IMR-90 (cell line): ENCODE results near the gene HSFX4. TPM values are rescaled to one million over a fixed set of nuclear protein-coding genes. Genes with fewer than 3 reads are reported as not detected.

Experiments
- ATAC-seq: fragments of 200-7000 bp; cut with Tn5 transposase; 2 replicates; pipeline ENCODE4 v1.9.1; 2020; ENCODE audit warnings: low read depth, mild to moderate bottlenecking, moderate library complexity
- BruUV-seq: library from RNA; stranded (reverse); fragments of 400-500 nt; replicated peaks from 2 replicates; lab custom pipeline; 2021; lab: Mats Ljungman, UMichigan
- CTCF ChIA-PET: fragments of 300-600 bp; formaldehyde crosslinking; extraction: SDS; loops from one replicate; lab custom pipeline; 2021; ENCODE audit warnings: antibody characterized with exemption; lab: Yijun Ruan, JAX
- POLR2A ChIA-PET: fragments of 300-600 bp; sonication (Branson Sonifier 250); formaldehyde crosslinking; loops from one replicate; lab custom pipeline; 2022; ENCODE audit warnings: antibody characterized with exemption; ENCODE audit not compliant: unreplicated experiment; lab: Charles Lee
- DNase-seq: peaks from one replicate; pipeline ENCODE4 v3.0.0; 2013
- H2AFZ ChIP-seq: replicated peaks from 2 replicates; pipeline ENCODE3; 2013; ENCODE audit warnings: low read length, mild to moderate bottlenecking; ENCODE audit not compliant: poor library complexity
- H2AK5ac ChIP-seq: 2 replicates; pipeline ENCODE4 v1.6.1; 2013; ENCODE audit warnings: low read depth, low read length, inconsistent platforms
- H2AK9ac ChIP-seq: replicated peaks from 2 replicates; pipeline ENCODE3; 2013; ENCODE audit warnings: mild to moderate bottlenecking, low read depth, low read length, moderate library complexity; ENCODE audit not compliant: poor library complexity
- H2BK120ac ChIP-seq: 2 replicates; pipeline ENCODE4 v1.6.1; 2013; ENCODE audit warnings: low read depth, low read length, inconsistent platforms
- H2BK15ac ChIP-seq: 3 replicates; pipeline ENCODE4 v1.6.1; 2013; ENCODE audit warnings: low read depth, low read length, inconsistent platforms
- H2BK20ac ChIP-seq: 2 replicates; pipeline ENCODE4 v1.6.1; 2013; ENCODE audit warnings: low read depth, mild to moderate bottlenecking, inconsistent platforms, low read length, moderate library complexity
- H2BK5ac ChIP-seq: 2 replicates; pipeline ENCODE4 v1.6.1; 2013; ENCODE audit warnings: mild to moderate bottlenecking, low read depth, low read length, inconsistent platforms; ENCODE audit not compliant: poor library complexity, severe bottlenecking
- H3K14ac ChIP-seq: replicated peaks from 2 replicates; pipeline ENCODE4 v1.6.1; 2013; ENCODE audit warnings: low read depth, low read length, inconsistent platforms
- H3K18ac ChIP-seq: 2 replicates; pipeline ENCODE4 v1.6.1; 2013; ENCODE audit warnings: low read depth, low read length, control low read depth
- H3K23ac ChIP-seq: 2 replicates; pipeline ENCODE4 v1.6.1; 2013; ENCODE audit warnings: low read depth, low read length, inconsistent platforms
- H3K27ac ChIP-seq: 2 replicates; pipeline ENCODE4 v1.5.1; 2013; ENCODE audit warnings: mild to moderate bottlenecking, control low read depth, low read length; ENCODE audit not compliant: insufficient read depth
- H3K27me3 ChIP-seq: 2 replicates; pipeline ENCODE4 v1.6.1; 2013; ENCODE audit warnings: low read length; ENCODE audit not compliant: control insufficient read depth, insufficient read depth
- H3K36me3 ChIP-seq: 2 replicates; pipeline ENCODE4 v1.6.1; 2013; ENCODE audit warnings: low read length, mixed read lengths; ENCODE audit not compliant: control insufficient read depth, insufficient read depth
- H3K4ac ChIP-seq: 2 replicates; pipeline ENCODE4 v1.6.1; 2013; ENCODE audit warnings: low read depth, low read length, inconsistent platforms
- H3K4me1 ChIP-seq: 2 replicates; pipeline ENCODE4 v1.6.1; 2013; ENCODE audit warnings: low read length, mixed read lengths; ENCODE audit not compliant: control insufficient read depth, insufficient read depth
- H3K4me2 ChIP-seq: 2 replicates; pipeline ENCODE4 v1.6.1; 2013; ENCODE audit warnings: low read depth, mild to moderate bottlenecking, control low read depth, low read length, moderate library complexity
- H3K4me3 ChIP-seq: 2 replicates; pipeline ENCODE4 v1.5.1; 2013; ENCODE audit warnings: low read depth, mild to moderate bottlenecking, control low read depth, low read length, moderate library complexity; ENCODE audit not compliant: insufficient read depth
- H3K56ac ChIP-seq: 2 replicates; pipeline ENCODE4 v1.6.1; 2013; ENCODE audit warnings: low read length, inconsistent platforms; ENCODE audit not compliant: insufficient read depth; ENCODE audit errors: extremely low read depth
- H3K79me1 ChIP-seq, 2 experiments: 2 replicates each; pipeline ENCODE4 v1.6.1; 2013; ENCODE audit warnings: low read length in 2 of 2, inconsistent platforms in 1 of 2, low read depth in 1 of 2
- H3K9ac ChIP-seq: 2 replicates; pipeline ENCODE4 v1.6.1; 2013; ENCODE audit warnings: low read depth, low read length, control low read depth
- H3K9me1 ChIP-seq: 2 replicates; pipeline ENCODE4 v1.6.1; 2013; ENCODE audit warnings: low read length, inconsistent platforms; ENCODE audit not compliant: insufficient read depth
- H3K9me3 ChIP-seq: 2 replicates; pipeline ENCODE4 v1.6.1; 2013; ENCODE audit warnings: low read length; ENCODE audit not compliant: control insufficient read depth, insufficient read depth
- H4K20me1 ChIP-seq: 2 replicates; pipeline ENCODE4 v1.6.1; 2013; ENCODE audit warnings: low read length, inconsistent platforms; ENCODE audit not compliant: insufficient read depth
- H4K5ac ChIP-seq: 2 replicates; pipeline ENCODE4 v1.6.1; 2013; ENCODE audit warnings: mild to moderate bottlenecking, low read depth, low read length, control low read depth
- H4K8ac ChIP-seq, 2 experiments: 2 replicates each; pipeline ENCODE4 v1.6.1; 2013; ENCODE audit warnings: low read depth in 2 of 2, low read length in 2 of 2, control low read depth in 1 of 2, inconsistent platforms in 1 of 2
- H4K91ac ChIP-seq: 2 replicates; pipeline ENCODE4 v1.6.1; 2013; ENCODE audit warnings: low read depth, low read length, inconsistent platforms; ENCODE audit not compliant: insufficient read depth
- CEBPB ChIP-seq: IDR thresholded peaks from 2 replicates; pipeline ENCODE4 v1.6.1; 2012; ENCODE audit warnings: low read depth, low read length, improper control_type of control experiment
- CHD1 ChIP-seq: IDR thresholded peaks from 2 replicates; pipeline ENCODE4 v1.6.1; 2012; ENCODE audit warnings: low read depth, low read length, improper control_type of control experiment
- CTCF ChIP-seq: conservative IDR thresholded peaks from 2 replicates; pipeline ENCODE4 v1.5.1; 2012; ENCODE audit warnings: mild to moderate bottlenecking, low read depth, low read length, improper control_type of control experiment
- ELK1 ChIP-seq: fragments of 150-350 bp; IDR thresholded peaks from 2 replicates; pipeline ENCODE4 v1.6.1; 2016; ENCODE audit warnings: low read depth, mild to moderate bottlenecking, low read length, moderate library complexity, borderline replicate concordance
- FOS ChIP-seq: fragments of 150-350 bp; IDR thresholded peaks from 2 replicates; pipeline ENCODE4 v1.6.1; 2016; ENCODE audit warnings: low read depth, low read length
- MAFK ChIP-seq: IDR thresholded peaks from 2 replicates; pipeline ENCODE4 v1.6.1; 2012; ENCODE audit warnings: low read depth, low read length, improper control_type of control experiment
- MAZ ChIP-seq: IDR thresholded peaks from 2 replicates; pipeline ENCODE4 v1.6.1; 2012; ENCODE audit warnings: low read depth, mild to moderate bottlenecking, low read length, improper control_type of control experiment, moderate library complexity, borderline replicate concordance
- MXI1 ChIP-seq: IDR thresholded peaks from 2 replicates; pipeline ENCODE4 v1.6.1; 2012; ENCODE audit warnings: low read depth, mild to moderate bottlenecking, low read length, moderate library complexity, borderline replicate concordance
- NFE2L2 ChIP-seq: fragments of 150-350 bp; IDR thresholded peaks from 2 replicates; pipeline ENCODE4 v1.6.1; 2016; ENCODE audit warnings: low read depth, mild to moderate bottlenecking, low read length
- RAD21 ChIP-seq: IDR thresholded peaks from 2 replicates; pipeline ENCODE4 v1.6.1; 2012; ENCODE audit warnings: low read length, improper control_type of control experiment
- RCOR1 ChIP-seq: IDR thresholded peaks from 2 replicates; pipeline ENCODE4 v1.6.1; 2012; ENCODE audit warnings: mild to moderate bottlenecking, low read length, improper control_type of control experiment; ENCODE audit not compliant: insufficient replicate concordance
- USF2 ChIP-seq: fragments of 150-350 bp; IDR thresholded peaks from 2 replicates; pipeline ENCODE4 v1.6.1; 2017; ENCODE audit warnings: mild to moderate bottlenecking, antibody characterized with exemption, low read length, low read depth
- dilution Hi-C: fragments of 300-500 bp; cut with HindIII; formaldehyde crosslinking; loops from one replicate; pipeline ENCODE4 v1.14.3; 2018; ENCODE audit warnings: low sequenced_read_pairs; ENCODE audit not compliant: unreplicated experiment
- in situ Hi-C: fragments of 300-500 bp; cut with MboI; formaldehyde crosslinking; loops from 3 replicates; pipeline ENCODE4 v1.14.3; 2019; ENCODE audit warnings: low sequenced_read_pairs, inconsistent platforms, mixed read lengths
- intact Hi-C: fragments of 100-400 bp; cut with micrococcal nuclease; formaldehyde crosslinking; loops from 2 replicates; pipeline ENCODE4 v1.10.0; 2022
- polyA plus RNA-seq, 3 experiments: library from polyadenylated mRNA; depleted of rRNA; stranded (reverse); fragments of >200 nt; gene quantifications; 2 replicates each; pipeline ENCODE4 v1.2.3, GENCODE V29; 2012; ENCODE audit warnings: low replicate concordance in 1 of 3
- total RNA-seq: library from RNA; depleted of rRNA; stranded (reverse); fragments of >200 nt; gene quantifications from 2 replicates; pipeline ENCODE4 v1.2.3, GENCODE V29; 2012

Gene HSFX4
- total and polyA plus RNA-seq, 2 of the 4 experiments (the other 2 are of a cell fraction): not detected

DNA sequence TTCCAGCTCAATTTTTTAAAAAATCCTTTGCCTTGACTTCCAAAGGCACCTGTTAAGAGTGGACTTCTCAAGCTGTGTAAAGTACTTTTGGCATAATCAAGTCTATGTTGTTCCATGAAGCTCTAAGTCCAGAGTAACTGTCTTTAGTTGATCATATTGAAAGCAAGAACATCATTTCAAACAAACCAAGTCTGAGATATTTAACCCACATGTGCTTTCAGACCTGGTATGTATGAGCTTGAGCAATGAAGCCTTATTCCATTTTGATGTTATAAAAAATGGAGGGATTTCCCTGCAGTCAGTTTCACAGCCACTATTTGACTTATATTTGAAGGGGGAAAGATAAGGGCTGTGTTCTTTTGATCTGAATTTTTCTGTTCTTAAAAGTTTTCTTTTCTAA is 32.6 kb downstream of the HSFX4 start:
- DNase-seq: no peak
- Histone ChIP-seq H3K4me2 (no peak overlapping the region), H4K8ac (no peak overlapping the region), H2AFZ (no peak overlapping the region), H3K18ac (no peak overlapping the region), H4K91ac (no peak overlapping the region), H3K27ac (no peak overlapping the region), H3K9me1 (no peaks in the 10 kb centered on the region), H4K5ac (no peak overlapping the region), H3K36me3 (no peaks in the 10 kb centered on the region), H3K27me3 (no peaks in the 10 kb centered on the region), H2AK5ac (no peak overlapping the region), H2BK120ac (no peak overlapping the region), H2AK9ac (no peak overlapping the region), H3K14ac (no peak overlapping the region), H2BK20ac (no peak overlapping the region), H3K9ac (no peak overlapping the region), H3K56ac (no peak overlapping the region), H3K79me1 (no peaks in the 10 kb centered on the region), H3K4ac (no peak overlapping the region), H3K23ac (no peak overlapping the region), H3K4me3 (no peak overlapping the region), H4K20me1 (no peaks in the 10 kb centered on the region), H3K9me3 (no peaks in the 10 kb centered on the region), H2BK15ac (no peak overlapping the region), H2BK5ac (no peak overlapping the region), H3K4me1 (no peaks in the 10 kb centered on the region)
- in situ Hi-C loops: loop anchor here (25.0 kb wide), 3 partner anchors 400 to 750 kb away; partner anchors contain the start of gene MAMLD1
- no TSS peak for BruUV-seq
- TF ChIP-seq ELK1 (no peak), FOS (no peak), CEBPB (no peak), USF2 (no peak), RAD21 (no peak), RCOR1 (no peak), CTCF (no peak), MAFK (no peak), MXI1 (no peak), CHD1 (no peak), NFE2L2 (no peak), MAZ (no peak)
- intact Hi-C loops: loop anchor here (2.0 to 5.0 kb wide), 3 partner anchors 239 to 755 kb away; no protein-coding TSS in a partner anchor
- ChIA-PET POLR2A (no interaction called here), CTCF (no interaction called here)
- no peak for ATAC-seq
- dilution Hi-C loops: no loop called here
